GM12878 (cell line): ENCODE measurements around the gene BSX.

Experiments used
- CREB1 ChIP-seq: IDR thresholded peaks from 2 replicates; pipeline ENCODE4 v1.6.1; 2012; ENCODE audit warnings: low read depth, mild to moderate bottlenecking, inconsistent platforms
- ETV6 ChIP-seq, 2 experiments: fragments of 450-650 bp in 1 of 2; IDR thresholded peaks in 1 of 2; conservative IDR thresholded peaks in 1 of 2; 2 replicates each; pipeline ENCODE4 v1.6.1; 2014; ENCODE audit warnings: antibody characterized with exemption in 1 of 2, borderline replicate concordance in 1 of 2, low read depth in 1 of 2, mild to moderate bottlenecking in 1 of 2, moderate library complexity in 1 of 2
- EZH2 ChIP-seq: IDR thresholded peaks from 2 replicates; pipeline ENCODE4 v1.6.1; 2012; ENCODE audit warnings: low read depth, mild to moderate bottlenecking, control low read depth, inconsistent platforms, low read length, borderline replicate concordance; ENCODE audit not compliant: control insufficient read depth
- NFIC ChIP-seq: IDR thresholded peaks from 2 replicates; pipeline ENCODE4 v1.6.1; 2012; ENCODE audit warnings: low read depth, mild to moderate bottlenecking, inconsistent platforms, low read length, moderate library complexity
- POLR2A ChIP-seq: IDR thresholded peaks from 2 replicates; pipeline ENCODE4 v1.6.1; 2011; ENCODE audit warnings: low read depth, mild to moderate bottlenecking, low read length
- POU2F2 ChIP-seq: IDR thresholded peaks from 3 replicates; pipeline ENCODE4 v1.6.1; 2011; ENCODE audit warnings: low read depth, mild to moderate bottlenecking, low read length, borderline replicate concordance
- SMC3 ChIP-seq: IDR thresholded peaks from 2 replicates; pipeline ENCODE4 v1.6.1; 2011; ENCODE audit warnings: low read length, improper control_type of control experiment, borderline replicate concordance
- SREBF2 ChIP-seq: IDR thresholded peaks from 2 replicates; pipeline ENCODE4 v1.6.1; 2012; ENCODE audit warnings: mild to moderate bottlenecking, low read length
- SUZ12 ChIP-seq: fragments of 200-600 bp; sonication (generic); IDR thresholded peaks from one replicate; pipeline ENCODE4 v1.6.1; 2018; ENCODE audit warnings: antibody characterized with exemption, mild to moderate bottlenecking; ENCODE audit not compliant: unreplicated experiment
- TF ChIP-seq, protein P1 (sequence below): IDR thresholded peaks from 2 replicates; pipeline ENCODE4 v1.6.1; 2012; ENCODE audit warnings: mild to moderate bottlenecking, low read depth, low read length
- TF ChIP-seq, protein P2 (sequence below), 3 experiments: IDR thresholded peaks in 2 of 3; conservative IDR thresholded peaks in 1 of 3; 2 replicates each; pipeline ENCODE4 v1.5.1; 2011; ENCODE audit warnings: low read depth in 3 of 3, low read length in 3 of 3, mild to moderate bottlenecking in 3 of 3, control low read depth in 2 of 3, moderate library complexity in 2 of 3, inconsistent platforms in 1 of 3, mixed read lengths in 1 of 3; ENCODE audit not compliant: control insufficient read depth in 2 of 3, insufficient read depth in 1 of 3; ENCODE audit errors: extremely low read depth in 1 of 3
- TF ChIP-seq, protein P3 (sequence below): IDR thresholded peaks from 2 replicates; pipeline ENCODE4 v1.6.1; 2011; ENCODE audit warnings: mild to moderate bottlenecking, low read depth, low read length, moderate library complexity; ENCODE audit not compliant: insufficient replicate concordance
- TF ChIP-seq, protein P4 (sequence below): fragments of 450-650 bp; IDR thresholded peaks from 2 replicates; pipeline ENCODE4 v1.6.1; 2017; ENCODE audit warnings: mild to moderate bottlenecking, moderate library complexity

DNA sequence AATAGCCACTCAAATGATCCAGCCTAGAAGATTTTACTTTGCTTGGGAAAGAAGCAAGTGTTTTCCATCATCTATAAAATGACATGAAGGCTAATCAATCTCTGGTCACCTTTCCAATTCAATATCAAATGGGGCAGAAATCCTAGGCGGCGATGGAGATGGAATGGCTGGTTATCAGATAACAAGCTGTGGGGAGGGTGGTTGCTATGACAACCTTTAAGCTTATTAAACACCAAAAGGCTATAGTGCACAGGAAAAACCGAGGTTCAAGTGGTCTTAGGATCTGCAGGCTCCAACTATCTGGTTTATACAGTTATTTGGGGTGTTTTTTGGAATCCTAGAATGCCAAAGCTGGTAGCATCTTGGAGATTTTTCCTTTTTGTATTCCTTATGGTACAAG lies 13.9 kb upstream of the BSX start:
- TF ChIP-seq, protein P1, sequence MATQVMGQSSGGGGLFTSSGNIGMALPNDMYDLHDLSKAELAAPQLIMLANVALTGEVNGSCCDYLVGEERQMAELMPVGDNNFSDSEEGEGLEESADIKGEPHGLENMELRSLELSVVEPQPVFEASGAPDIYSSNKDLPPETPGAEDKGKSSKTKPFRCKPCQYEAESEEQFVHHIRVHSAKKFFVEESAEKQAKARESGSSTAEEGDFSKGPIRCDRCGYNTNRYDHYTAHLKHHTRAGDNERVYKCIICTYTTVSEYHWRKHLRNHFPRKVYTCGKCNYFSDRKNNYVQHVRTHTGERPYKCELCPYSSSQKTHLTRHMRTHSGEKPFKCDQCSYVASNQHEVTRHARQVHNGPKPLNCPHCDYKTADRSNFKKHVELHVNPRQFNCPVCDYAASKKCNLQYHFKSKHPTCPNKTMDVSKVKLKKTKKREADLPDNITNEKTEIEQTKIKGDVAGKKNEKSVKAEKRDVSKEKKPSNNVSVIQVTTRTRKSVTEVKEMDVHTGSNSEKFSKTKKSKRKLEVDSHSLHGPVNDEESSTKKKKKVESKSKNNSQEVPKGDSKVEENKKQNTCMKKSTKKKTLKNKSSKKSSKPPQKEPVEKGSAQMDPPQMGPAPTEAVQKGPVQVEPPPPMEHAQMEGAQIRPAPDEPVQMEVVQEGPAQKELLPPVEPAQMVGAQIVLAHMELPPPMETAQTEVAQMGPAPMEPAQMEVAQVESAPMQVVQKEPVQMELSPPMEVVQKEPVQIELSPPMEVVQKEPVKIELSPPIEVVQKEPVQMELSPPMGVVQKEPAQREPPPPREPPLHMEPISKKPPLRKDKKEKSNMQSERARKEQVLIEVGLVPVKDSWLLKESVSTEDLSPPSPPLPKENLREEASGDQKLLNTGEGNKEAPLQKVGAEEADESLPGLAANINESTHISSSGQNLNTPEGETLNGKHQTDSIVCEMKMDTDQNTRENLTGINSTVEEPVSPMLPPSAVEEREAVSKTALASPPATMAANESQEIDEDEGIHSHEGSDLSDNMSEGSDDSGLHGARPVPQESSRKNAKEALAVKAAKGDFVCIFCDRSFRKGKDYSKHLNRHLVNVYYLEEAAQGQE, result no peak
- TF ChIP-seq, protein P2, sequence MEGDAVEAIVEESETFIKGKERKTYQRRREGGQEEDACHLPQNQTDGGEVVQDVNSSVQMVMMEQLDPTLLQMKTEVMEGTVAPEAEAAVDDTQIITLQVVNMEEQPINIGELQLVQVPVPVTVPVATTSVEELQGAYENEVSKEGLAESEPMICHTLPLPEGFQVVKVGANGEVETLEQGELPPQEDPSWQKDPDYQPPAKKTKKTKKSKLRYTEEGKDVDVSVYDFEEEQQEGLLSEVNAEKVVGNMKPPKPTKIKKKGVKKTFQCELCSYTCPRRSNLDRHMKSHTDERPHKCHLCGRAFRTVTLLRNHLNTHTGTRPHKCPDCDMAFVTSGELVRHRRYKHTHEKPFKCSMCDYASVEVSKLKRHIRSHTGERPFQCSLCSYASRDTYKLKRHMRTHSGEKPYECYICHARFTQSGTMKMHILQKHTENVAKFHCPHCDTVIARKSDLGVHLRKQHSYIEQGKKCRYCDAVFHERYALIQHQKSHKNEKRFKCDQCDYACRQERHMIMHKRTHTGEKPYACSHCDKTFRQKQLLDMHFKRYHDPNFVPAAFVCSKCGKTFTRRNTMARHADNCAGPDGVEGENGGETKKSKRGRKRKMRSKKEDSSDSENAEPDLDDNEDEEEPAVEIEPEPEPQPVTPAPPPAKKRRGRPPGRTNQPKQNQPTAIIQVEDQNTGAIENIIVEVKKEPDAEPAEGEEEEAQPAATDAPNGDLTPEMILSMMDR (IDR thresholded peaks at IDR 0.05 in 2 of 3, conservative IDR thresholded peaks at IDR 0.05 in 1 of 3; ENCODE audit: control insufficient read depth in 2 of 3, extremely low read depth in 1 of 3, insufficient read depth in 1 of 3, low read depth in 3 of 3, low read length in 3 of 3), result no peak
- no peak for TF ChIP-seq CREB1
- TF ChIP-seq POLR2A, result no peak
- TF ChIP-seq ETV6 (conservative IDR thresholded peaks at IDR 0.05 in 1 of 2, IDR thresholded peaks at IDR 0.05 in 1 of 2; ENCODE audit: borderline replicate concordance in 1 of 2, low read depth in 1 of 2), result no peak
- TF ChIP-seq, protein P3, sequence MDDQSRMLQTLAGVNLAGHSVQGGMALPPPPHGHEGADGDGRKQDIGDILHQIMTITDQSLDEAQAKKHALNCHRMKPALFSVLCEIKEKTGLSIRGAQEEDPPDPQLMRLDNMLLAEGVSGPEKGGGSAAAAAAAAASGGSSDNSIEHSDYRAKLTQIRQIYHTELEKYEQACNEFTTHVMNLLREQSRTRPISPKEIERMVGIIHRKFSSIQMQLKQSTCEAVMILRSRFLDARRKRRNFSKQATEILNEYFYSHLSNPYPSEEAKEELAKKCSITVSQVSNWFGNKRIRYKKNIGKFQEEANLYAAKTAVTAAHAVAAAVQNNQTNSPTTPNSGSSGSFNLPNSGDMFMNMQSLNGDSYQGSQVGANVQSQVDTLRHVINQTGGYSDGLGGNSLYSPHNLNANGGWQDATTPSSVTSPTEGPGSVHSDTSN, result no peak
- no peak for TF ChIP-seq SMC3
- no peak for TF ChIP-seq POU2F2
- TF ChIP-seq EZH2, result no peak
- TF ChIP-seq, protein P4, sequence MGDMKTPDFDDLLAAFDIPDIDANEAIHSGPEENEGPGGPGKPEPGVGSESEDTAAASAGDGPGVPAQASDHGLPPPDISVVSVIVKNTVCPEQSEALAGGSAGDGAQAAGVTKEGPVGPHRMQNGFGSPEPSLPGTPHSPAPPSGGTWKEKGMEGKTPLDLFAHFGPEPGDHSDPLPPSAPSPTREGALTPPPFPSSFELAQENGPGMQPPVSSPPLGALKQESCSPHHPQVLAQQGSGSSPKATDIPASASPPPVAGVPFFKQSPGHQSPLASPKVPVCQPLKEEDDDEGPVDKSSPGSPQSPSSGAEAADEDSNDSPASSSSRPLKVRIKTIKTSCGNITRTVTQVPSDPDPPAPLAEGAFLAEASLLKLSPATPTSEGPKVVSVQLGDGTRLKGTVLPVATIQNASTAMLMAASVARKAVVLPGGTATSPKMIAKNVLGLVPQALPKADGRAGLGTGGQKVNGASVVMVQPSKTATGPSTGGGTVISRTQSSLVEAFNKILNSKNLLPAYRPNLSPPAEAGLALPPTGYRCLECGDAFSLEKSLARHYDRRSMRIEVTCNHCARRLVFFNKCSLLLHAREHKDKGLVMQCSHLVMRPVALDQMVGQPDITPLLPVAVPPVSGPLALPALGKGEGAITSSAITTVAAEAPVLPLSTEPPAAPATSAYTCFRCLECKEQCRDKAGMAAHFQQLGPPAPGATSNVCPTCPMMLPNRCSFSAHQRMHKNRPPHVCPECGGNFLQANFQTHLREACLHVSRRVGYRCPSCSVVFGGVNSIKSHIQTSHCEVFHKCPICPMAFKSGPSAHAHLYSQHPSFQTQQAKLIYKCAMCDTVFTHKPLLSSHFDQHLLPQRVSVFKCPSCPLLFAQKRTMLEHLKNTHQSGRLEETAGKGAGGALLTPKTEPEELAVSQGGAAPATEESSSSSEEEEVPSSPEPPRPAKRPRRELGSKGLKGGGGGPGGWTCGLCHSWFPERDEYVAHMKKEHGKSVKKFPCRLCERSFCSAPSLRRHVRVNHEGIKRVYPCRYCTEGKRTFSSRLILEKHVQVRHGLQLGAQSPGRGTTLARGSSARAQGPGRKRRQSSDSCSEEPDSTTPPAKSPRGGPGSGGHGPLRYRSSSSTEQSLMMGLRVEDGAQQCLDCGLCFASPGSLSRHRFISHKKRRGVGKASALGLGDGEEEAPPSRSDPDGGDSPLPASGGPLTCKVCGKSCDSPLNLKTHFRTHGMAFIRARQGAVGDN, result no peak
- TF ChIP-seq SUZ12, result no peak
- no peak for TF ChIP-seq SREBF2
- TF ChIP-seq NFIC, result no peak
